ENCODE data around the gene RAP1GAP2.
"Not testable (repeated sequence)": the region's sequence is repeated elsewhere in the genome, so short reads cannot be mapped to it uniquely, and the experiment has no call there.

Gene RAP1GAP2

DNA sequence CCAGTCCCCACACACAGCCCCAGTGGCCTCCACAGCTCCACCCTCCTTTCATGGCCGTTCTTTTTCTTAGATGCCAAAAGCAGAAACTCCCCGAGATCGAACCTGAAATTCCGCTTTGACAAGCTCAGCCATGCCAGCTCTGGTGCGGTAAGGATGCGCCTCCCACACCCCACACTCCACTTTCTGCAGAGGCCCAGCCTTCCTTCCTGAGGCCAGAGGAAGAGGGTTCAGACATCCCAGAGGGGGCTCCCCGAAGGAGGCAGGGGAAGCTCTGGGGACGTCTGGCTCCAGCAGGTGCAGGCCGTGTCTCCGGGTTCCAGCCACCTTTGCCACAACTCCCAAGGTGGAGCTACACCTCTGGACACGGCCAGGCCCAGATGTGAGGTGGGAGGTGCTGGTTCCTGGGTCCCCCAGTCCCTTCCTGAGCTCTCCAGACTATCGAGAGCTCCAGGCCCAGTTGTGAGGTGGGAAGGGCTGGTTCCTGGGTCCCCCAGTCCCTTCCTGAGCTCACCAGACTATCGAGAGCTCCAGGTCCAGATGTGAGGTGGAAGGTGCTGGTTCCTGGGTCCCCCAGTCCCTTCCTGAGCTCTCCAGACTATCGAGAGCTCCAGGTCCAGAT, 234.7 kb downstream of the RAP1GAP2 start:
- not testable (repeated sequence) for DNase-seq

GRCh38 chr17:3032258-3033247, 236.3 kb downstream of the RAP1GAP2 start:
- no peak for DNase-seq

DNA sequence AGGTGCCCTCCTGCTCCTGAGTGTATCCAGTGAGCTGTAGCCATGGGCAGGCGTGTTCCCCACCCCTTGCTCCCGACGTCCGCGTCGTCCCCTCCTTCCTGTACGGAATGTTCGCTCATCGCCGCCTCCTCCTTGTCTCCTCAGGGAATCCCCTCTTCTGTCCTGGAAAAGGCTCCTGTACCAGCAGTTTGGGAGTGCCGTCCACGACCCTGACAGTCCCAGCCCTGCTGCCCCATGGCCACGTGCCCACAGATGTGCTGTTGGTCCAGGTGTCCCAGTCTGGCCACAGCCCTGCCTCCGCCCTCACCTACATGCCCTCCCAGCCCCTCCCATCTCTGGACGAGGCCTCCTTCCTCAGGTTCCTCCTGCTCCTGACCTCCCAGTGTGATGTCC, 237.0 kb downstream of the RAP1GAP2 start:
- DNase-seq, result no peak

DNA sequence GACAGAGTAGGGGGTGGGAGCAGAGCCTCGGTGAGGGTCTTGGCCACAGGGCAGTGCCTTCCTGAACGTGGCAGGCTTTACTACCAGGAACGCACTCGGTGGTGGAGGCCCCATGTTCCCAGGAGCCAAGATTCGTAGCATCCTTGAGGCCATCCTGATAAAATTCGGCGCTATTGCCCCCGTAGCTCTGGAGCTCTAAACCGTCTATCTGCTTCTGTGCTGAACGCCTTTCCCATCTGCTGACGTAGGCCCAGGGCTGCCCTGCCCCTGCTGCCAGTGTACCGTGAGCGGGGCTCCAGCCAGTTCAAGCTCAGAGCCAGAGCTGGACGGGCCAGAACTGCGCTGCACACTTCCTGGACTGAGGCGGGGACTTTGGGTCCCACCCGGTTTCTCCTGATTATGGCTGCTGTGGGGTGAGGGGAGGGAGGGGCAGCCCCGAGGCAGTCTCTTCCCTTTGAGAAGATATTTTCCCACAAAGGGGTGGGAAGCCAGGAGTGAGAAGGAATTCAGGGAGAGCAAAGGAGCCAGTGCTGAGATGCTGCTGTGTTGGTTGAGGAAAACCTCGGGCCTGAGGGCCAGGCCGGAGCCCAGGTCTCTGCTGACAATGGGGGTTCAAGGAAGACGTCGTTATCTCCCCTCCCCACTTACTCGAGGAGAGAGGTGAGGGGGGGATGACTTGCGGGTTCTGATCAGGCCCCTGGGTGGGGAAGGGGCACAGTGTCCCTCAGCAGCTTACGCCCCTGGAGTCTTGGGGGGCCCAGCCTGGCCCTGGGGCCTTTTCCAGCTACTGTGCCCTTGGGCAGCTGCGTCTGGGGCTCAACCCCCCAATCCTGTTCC, 237.7 kb downstream of the RAP1GAP2 start:
- no peak for DNase-seq

DNA sequence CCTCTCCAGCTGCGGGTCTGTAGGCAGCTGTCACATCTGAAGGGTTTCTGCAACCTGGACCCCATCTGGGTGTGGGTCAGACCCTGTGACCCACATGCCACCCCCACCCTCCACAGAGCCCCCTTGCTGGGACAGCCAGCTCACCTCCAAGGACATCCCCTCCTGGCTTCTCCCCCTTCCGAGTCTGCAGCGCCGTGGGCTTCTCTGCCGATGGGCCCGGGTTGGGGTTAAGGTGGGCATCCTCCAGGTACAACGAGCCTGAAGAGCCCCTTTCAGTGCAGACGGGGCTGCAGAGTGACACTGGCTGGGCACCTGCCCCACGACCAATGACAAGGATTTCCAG, 238.3 kb downstream of the RAP1GAP2 start:
- DNase-seq, result no peak

DNA sequence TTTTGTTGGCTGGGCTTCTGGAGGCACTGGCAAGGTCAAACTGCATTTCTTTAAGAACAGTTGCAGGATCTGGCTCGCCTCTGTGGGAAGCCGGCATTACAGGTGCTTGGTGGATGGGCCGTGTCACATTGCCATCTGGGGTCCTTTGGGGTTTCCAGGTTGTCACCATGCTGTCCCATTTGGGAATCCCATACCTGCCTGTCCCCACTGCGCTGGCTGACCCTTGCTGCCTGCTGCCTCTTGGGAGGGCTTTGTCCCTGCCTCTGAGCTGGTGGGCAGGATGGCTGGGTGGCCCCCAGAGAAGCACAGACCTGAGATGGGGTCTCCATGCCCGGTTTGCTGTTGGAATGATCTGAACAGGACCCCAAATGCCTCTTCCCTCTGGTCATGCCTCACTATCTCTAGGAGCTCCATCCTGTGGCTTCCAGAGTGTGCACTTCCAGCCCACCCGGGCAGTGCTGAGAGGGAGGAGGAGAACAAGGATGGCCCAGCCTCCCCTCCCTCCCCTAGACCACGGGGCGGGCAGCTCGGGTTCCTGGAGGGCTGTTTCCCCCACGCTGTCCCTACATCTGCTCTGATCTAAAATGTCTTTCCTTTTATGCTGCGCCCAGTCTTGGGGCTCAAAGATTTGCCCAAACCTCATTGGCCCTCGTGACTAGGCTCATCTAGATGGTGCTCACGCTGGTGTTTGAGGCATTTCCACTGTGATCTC, 239.2 kb downstream of the RAP1GAP2 start:
- no peak for DNase-seq

GRCh38 chr17:3035968-3036280, 239.7 kb downstream of the RAP1GAP2 start:
- no peak for DNase-seq

DNA sequence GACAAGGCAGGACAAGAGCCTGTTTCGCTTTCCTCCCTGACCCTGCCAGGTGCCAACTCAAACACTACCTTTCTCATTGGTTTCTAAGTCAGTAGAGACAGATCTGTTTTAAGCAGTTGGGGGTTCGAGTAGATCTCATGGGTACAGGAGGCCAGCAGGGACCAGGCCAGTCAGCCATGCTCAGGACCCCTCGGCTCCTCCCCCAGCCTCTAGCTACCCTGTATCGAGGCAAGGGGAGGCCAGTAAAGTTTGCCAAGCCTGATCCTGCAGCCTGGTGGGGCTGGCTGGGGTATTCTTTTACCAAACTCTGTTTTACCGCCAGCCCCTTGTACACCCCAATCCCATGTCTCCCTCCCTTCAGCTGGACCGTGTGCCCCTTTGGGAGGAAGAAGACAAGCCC, 240.6 kb downstream of the RAP1GAP2 start:
- DNase-seq, result no peak

GRCh38 chr17:3037259-3037658, 241.0 kb downstream of the RAP1GAP2 start:
- no peak for DNase-seq

DNA sequence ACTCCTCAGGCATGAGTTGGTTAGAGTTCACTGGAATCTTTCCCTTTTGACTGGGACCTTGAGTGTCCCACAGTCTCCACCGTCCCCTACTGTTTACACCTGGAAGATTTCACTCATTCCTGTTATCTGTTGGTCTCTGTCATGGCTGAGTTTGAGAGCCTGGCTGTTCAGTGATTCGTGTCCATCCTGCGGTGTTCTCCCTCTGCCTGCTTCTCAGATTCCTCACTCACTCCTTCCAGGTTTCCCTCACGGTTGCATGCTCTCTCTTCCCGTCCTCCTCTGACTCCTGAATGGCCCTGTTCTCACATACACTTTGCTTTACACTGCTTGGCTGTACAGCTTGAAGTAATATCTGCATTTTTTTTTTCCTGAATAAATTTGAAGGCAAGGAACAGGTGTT, 242.7 kb downstream of the RAP1GAP2 start:
- DNase-seq, result no peak

GRCh38 chr17:3039736-3040135, 243.5 kb downstream of the RAP1GAP2 start:
- no peak for DNase-seq

DNA sequence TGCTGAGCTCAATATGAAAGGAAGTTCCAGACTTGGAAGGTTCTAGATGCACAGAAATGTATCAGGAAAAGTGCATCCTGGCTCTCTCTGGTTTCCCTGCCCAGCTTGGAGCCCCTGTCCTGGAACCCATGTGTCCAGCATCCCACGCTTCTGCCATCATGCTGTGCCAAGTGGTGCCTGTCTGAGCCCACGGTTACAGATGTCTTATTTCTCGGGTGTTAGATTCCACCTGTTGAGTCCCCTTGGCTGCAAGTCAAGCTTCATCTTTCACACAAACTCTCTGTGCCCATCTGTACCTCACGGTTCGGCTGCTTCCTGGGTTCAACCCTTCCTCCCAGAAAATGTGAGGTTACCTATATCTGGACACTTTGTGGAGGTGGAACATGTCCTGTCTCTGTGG, 244.6 kb downstream of the RAP1GAP2 start:
- no peak for DNase-seq

DNA sequence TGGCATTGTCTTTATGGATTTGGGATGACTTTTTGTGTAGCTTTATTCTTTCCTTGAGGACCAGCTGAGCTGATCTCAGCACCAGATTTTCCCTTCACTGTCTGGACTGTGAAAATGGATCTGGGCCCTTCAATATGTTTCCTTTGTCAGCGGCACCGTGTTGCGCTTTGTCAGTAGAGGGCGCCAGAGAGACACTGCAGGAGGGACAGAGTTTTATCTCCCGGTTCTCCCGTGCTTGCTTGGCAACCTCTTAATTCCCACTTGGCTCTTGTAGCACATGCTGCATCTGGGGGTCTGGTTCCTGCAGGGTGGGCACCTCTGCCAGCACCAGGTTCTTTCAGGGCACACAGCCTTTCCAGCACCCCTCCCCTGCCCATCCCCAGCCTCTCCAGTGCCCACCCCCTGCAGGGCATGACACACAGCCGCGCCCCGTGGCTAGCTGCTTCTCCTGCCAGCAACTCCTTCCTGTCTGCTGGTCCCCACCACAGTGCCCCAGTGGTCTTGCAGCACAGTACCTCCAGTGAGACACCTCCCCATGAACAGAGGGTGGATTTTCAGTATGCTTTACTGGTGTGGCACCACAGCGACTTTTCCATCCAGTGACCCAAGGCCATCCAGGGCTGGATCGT, 247.6 kb downstream of the RAP1GAP2 start:
- no peak for DNase-seq

GRCh38 chr17:3046753-3047152, 250.5 kb downstream of the RAP1GAP2 start:
- no peak for DNase-seq

- DNase-seq, result peak; percentile 67 to 90
These were observed 252.7 kb downstream of the RAP1GAP2 start for GRCh38 chr17:3048727-3049471.

DNA sequence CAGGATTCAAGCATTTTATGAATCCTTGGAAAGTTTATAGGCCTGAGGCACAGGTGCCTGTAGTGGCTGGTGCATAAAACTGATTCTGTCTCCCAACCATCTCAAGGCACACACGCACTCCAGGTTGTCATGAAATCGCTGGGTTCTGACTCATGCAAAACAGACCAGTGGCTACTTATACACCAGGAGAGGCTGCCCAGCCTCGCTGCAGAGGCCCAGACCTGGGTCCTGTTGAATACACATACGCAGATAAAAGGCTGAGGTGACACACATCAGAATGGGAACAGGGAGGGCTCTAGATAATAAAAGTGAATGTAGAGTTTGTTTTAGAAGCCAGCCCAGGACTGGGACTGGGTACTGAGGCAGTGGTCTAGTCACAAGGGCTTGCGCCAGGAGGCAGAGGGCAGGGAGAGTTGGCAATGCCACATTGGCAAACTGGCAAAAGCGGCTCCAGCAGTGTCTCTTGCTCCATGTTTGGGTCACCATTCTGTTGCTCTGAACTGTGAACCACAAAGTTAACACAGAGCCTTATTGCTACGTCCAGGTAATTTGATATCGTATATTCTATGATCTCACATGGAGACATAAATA, 253.6 kb downstream of the RAP1GAP2 start:
- no peak for DNase-seq

DNA sequence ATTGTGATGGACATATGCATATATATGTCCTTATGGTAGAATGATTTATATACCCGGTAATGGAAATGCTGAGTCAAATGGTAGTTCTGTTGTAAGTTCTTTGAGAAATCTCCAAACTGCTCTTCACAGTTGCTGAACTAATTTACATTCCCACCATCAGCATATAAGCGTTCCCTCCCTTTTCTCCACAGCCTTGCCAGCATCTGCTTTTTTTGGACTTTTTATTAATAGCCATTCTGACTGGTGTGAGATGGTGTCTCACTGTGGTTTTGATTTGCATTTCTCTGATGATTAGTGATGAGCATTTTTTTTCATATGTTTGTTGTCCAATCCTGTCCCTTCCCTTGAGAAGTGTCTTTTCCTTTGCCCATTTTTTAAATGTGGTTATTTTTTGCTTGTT, 258.6 kb downstream of the RAP1GAP2 start:
- not testable (repeated sequence) for DNase-seq

DNA sequence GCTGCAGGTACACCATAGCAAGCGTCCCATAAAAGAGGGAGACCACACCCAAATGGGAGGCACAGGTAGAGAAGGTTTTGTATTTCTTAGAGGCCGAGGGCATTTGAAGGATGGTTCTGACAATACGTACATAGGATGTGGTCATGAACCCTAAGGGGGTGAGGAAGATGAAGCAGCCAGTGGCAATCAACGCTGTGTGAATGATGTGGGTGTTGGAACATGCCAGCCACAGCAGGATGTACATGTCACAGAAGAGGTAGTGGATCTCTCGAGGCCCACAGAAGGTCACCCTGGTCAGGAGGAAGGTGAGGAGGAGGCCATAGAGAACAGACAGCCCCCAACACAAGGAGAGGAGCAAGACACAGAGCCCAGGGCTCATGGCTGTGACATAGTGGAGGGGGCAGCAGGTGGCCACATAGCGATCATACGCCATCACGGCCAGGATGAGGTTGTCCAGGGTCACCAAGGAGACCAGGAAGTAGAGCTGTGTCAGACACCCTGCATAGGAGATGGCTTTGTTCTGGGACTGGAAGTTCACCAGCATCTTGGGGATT, 266.7 kb downstream of the RAP1GAP2 start:
- DNase-seq, result not testable (repeated sequence)

DNA sequence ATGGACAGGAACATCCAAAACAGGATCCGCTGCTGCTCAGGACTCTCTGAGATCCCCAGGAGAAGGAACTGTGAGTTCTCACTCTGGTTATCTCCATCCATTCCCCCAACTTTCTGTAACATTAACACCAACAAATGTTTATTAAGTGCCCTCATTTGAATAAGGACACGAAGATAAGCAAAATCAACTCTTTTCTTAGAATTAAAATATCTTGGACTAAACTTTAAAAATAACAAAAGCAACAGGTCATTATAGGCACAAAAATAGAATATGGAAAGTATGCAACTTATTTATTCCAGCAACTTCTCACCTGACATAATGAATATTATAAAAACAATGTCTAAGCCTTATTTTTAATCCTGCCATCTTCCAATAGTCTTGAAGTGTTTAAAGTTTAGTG, 267.3 kb downstream of the RAP1GAP2 start, which contains the start of gene OR1D5:
Gene OR1D5 (minus strand): TSS at position 101 of the 400 bp plus-strand sequence. CDS start 0 bp downstream, at position 101.
- not testable (repeated sequence) for DNase-seq

GRCh38 chr17:3065192-3065591, 269.0 kb downstream of the RAP1GAP2 start:
- not testable (repeated sequence) for DNase-seq

- DNase-seq, result not testable (repeated sequence)
These were observed 277.6 kb downstream of the RAP1GAP2 start for GRCh38 chr17:3073850-3074249.
